Rectal smooth muscle tissue (tissue), 1 donor: ENCODE data around the gene PTPRCAP.
A peak's percentile ranks its signal among the peaks of the same experiment; 100 is the strongest.
"Not testable (repeated sequence)": the region's sequence is repeated elsewhere in the genome, so short reads cannot be mapped to it uniquely, and the experiment has no call there.

Experiments used
- H3K27ac ChIP-seq: one replicate; pipeline ENCODE4 v1.7.0; 2013; ENCODE audit warnings: low read depth, low read length, inconsistent platforms
- H3K27me3 ChIP-seq: one replicate; pipeline ENCODE4 v1.7.0; 2013; ENCODE audit warnings: low read length; ENCODE audit not compliant: control insufficient read depth, insufficient read depth
- H3K36me3 ChIP-seq: one replicate; pipeline ENCODE4 v1.7.0; 2013; ENCODE audit warnings: low read length; ENCODE audit not compliant: control insufficient read depth, insufficient read depth
- H3K4me1 ChIP-seq: one replicate; pipeline ENCODE4 v1.7.0; 2013; ENCODE audit warnings: low read length; ENCODE audit not compliant: control insufficient read depth, insufficient read depth
- H3K4me3 ChIP-seq: one replicate; pipeline ENCODE4 v1.7.0; 2013; ENCODE audit warnings: low read length
- H3K9ac ChIP-seq: one replicate; pipeline ENCODE4 v1.7.0; 2013; ENCODE audit warnings: low read length

PTPRCAP gene

DNA sequence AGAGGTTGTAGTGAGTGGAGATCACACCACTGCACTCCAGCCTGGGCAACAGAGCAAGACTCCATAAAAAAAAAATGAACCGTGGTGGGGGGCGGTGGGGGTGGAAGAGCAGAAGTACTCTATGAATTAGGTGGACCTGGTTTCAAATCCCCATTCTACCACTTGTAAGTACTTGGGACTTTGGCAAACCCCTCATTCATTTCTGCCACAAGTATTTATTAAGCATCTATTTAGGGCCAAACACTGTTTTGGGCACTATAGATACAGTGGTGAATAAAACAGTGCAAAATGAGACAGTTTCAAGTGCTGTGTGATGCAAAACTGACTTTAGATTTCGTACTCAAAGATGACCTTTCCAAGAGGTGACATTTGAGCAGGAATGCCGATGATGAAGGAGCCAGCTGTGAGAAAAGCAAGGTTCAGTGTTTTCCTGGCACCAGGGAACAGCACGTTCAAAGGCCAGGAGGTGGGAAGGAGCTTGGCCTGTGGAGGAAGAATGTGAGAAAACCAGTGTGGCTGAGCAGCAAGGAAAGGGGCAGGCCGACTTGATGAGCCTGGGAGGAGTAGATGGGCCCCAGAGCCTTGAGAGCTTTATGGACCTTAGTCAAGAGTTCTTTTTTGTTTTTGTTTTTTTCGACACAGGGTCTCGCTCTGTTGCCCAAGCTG, 33.0 kb upstream of the PTPRCAP start:
- Histone ChIP-seq H3K4me1 (peaks cover 6% of the 10 kb centered on the region), H3K27ac (no peak overlapping the region), H3K36me3 (no peaks in the 10 kb centered on the region), H3K27me3 (no peaks in the 10 kb centered on the region), H3K9ac (no peak overlapping the region), H3K4me3 (no peak overlapping the region)

- Histone ChIP-seq H3K9ac (peak overlapping the region; percentile 39), H3K27ac (peak overlapping the region; percentile 80), H3K36me3 (no peaks in the 10 kb centered on the region), H3K4me3 (peak overlapping the region; percentile 62), H3K4me1 (peaks cover 6% of the 10 kb centered on the region), H3K27me3 (no peaks in the 10 kb centered on the region)
Measured at GRCh38 chr11:67469508-67469811, 32.0 kb upstream of the PTPRCAP start.

GRCh38 chr11:67468759-67469507, 31.5 kb upstream of the PTPRCAP start, which contains the start of gene TMEM134:
Gene TMEM134 (minus strand): TSS chr11:67469251. CDS start chr11:67469192, 59 bp downstream.
- H3K4me3 ChIP-seq, result peak within 1 kb of the TSS; percentile 82
- peak within 1 kb of the TSS; percentile 84 for H3K27ac ChIP-seq
- H3K9ac ChIP-seq, result peak within 1 kb of the TSS; percentile 61
- peaks cover 8% of the 10 kb centered on the region for H3K4me1 ChIP-seq
- no peaks in the 10 kb centered on the region for H3K27me3 ChIP-seq
- H3K36me3 ChIP-seq, result no peaks in the 10 kb centered on the region

GRCh38 chr11:67468456-67468758, 30.9 kb upstream of the PTPRCAP start:
- H3K9ac ChIP-seq, result peak overlapping the region; percentile 61
- H3K4me3 ChIP-seq, result peak overlapping the region; percentile 82
- no peaks in the 10 kb centered on the region for H3K36me3 ChIP-seq
- peaks cover 9% of the 10 kb centered on the region for H3K4me1 ChIP-seq
- no peaks in the 10 kb centered on the region for H3K27me3 ChIP-seq
- H3K27ac ChIP-seq, result peak overlapping the region; percentile 84

DNA sequence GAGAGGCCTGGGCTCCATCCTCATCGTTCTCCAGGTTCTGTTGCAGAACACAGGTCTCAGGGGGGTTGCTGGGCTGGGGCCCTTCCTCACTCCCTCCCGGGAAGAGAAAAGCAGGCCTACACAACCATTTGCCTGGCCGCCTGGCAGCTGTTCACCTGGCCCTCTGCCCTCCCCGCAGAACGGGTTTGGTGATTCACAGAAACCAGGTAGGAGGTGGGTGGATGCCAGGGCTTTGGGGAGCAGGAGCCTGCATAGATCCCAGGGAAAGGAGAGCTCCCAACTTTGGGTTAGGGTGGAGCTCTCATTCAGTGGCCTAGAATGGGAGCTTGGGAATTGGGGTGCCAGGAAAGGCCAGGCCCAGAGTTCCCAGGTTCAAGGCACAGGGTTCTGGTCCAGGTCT, 30.6 kb upstream of the PTPRCAP start:
- Histone ChIP-seq H3K4me1 (peaks cover 9% of the 10 kb centered on the region), H3K27me3 (no peaks in the 10 kb centered on the region), H3K36me3 (no peaks in the 10 kb centered on the region), H3K4me3 (peak overlapping the region; percentile 82), H3K27ac (peak overlapping the region; percentile 84), H3K9ac (no peak overlapping the region)

- Histone ChIP-seq H3K4me1 (peaks cover 9% of the 10 kb centered on the region), H3K9ac (no peak overlapping the region), H3K27me3 (no peaks in the 10 kb centered on the region), H3K4me3 (no peak overlapping the region), H3K27ac (no peak overlapping the region), H3K36me3 (no peaks in the 10 kb centered on the region)
Measured at GRCh38 chr11:67466962-67467771, 29.7 kb upstream of the PTPRCAP start.

DNA sequence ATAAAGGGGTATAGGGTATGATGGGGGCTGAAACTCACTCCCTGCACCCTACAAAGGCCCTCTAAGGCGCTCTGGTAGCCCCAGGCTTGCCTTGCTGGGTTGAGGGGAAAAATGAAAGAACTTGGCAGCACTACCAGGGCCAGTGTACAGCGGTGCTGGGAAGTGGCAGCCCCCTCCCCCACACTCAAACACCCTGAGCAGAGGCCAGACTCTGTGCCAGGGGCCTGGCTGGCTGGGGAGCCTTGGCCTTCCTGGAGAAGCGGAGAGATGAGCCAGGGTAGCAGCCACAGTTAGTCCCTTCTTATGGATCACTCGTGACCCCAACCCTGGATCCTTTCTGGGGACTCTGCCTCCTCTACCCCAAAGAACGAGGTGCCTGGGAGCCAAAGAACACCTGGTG, 28.9 kb upstream of the PTPRCAP start:
- no peak overlapping the region for H3K9ac ChIP-seq
- H3K27ac ChIP-seq, result no peak overlapping the region
- no peak overlapping the region for H3K4me3 ChIP-seq
- H3K27me3 ChIP-seq, result no peaks in the 10 kb centered on the region
- H3K36me3 ChIP-seq, result no peaks in the 10 kb centered on the region
- H3K4me1 ChIP-seq, result peaks cover 9% of the 10 kb centered on the region

GRCh38 chr11:67465530-67465929, 28.0 kb upstream of the PTPRCAP start:
- not testable (repeated sequence) for H3K36me3 ChIP-seq, H3K27ac ChIP-seq, H3K4me1 ChIP-seq, H3K27me3 ChIP-seq, H3K9ac ChIP-seq
- peak overlapping the region; percentile 75 for H3K4me3 ChIP-seq

DNA sequence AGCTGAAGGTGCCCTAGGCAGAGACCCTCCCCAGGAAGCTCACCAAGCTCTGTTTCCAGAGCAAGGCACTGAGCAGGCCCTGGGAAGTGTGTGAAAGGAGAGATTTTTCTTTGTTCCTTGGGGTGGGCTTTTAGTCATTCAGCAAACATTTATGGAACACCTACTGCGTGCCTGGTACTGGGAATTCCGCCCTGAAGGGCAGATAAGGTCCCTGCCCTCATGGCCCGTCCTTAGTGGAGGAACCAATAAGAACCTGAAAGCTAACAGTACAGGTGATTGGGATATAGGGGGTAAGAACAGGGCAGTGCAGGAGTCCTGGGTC, 27.7 kb upstream of the PTPRCAP start:
- H3K9ac ChIP-seq, result peak overlapping the region; percentile 81
- H3K27me3 ChIP-seq, result no peaks in the 10 kb centered on the region
- H3K4me3 ChIP-seq, result peak overlapping the region; percentile 75
- peaks cover 9% of the 10 kb centered on the region for H3K4me1 ChIP-seq
- H3K27ac ChIP-seq, result peak overlapping the region; percentile 91
- H3K36me3 ChIP-seq, result no peaks in the 10 kb centered on the region

DNA sequence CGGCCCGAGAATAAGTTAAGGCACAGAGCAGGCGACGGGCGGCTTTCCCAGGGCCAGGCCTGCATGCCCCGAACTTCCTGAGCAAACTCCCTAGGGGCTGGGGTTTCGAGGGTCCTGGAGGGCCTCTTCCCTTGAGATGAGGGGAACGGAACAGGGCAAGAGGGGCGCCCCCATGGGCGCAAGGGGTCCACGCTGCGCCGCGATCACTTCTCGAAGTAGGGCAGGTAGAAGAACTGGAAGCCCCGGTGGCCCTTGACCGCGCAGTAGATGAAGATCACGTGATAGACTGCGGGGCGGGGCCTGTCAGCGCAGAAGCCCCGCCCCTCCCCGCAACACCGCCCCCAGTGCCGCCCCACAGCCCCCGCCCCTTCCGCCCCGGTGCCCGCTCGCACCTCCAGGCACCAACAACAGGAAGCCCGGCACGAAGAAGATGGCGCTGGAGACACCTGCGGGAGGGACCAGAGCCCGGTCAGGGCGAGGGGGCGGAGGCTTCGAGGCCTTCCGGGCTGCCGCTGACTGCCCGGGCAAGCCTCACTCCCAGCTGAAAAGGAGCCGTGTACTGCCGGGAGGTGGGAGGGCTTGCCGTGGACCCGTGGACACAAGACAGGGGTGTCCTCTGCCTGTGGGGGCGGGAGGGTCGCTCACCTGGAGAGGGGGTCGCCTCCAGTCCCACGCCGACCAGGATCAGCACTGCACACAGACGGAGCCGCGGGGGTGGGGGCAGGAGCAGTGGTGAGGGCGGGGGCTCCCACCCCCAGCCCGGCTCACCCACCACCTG, 27.1 kb upstream of the PTPRCAP start:
- peak overlapping the region; percentile 81 for H3K9ac ChIP-seq
- peaks cover 9% of the 10 kb centered on the region for H3K4me1 ChIP-seq
- peak overlapping the region; percentile 75 for H3K4me3 ChIP-seq
- peak overlapping the region; percentile 91 for H3K27ac ChIP-seq
- H3K36me3 ChIP-seq, result no peaks in the 10 kb centered on the region
- H3K27me3 ChIP-seq, result no peaks in the 10 kb centered on the region

DNA sequence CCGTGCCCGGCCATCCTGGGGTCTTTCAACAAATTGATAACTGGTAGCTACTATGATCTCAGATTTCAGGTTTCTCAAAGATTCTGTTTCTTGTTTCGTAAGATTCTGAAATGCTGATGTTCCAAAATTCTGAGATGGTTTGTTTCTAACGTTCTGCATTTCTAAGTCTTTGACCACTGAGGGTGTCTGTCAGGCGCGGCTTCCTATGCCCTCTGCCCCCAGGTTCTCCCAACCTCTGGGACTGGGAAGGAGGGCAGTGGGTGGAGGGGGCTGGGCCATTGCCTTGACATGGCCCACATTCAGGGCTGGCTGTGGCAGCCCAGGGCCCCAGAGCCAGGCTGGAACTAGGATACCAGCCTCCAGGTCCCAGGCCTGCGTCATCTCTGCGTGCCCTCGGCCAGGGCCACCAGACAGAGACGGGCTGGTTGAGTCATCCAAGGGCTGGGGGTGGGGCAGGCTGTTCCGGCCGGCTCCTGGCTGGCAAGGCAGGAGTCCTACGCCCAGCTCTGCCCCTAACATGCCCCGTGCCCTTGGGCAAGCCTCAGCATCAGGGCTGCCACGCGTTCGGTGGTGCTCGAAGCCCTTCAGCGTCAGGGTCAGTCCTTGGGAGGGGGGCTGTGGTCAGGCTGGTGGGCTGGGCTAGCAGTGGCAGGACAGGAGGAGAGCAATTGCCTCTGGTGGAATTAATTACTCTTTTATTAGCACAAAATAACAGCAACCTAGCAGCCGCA, 26.4 kb upstream of the PTPRCAP start:
- Histone ChIP-seq H3K27ac (peak overlapping the region; percentile 91), H3K9ac (no peak overlapping the region), H3K4me1 (peaks cover 9% of the 10 kb centered on the region), H3K36me3 (no peaks in the 10 kb centered on the region), H3K4me3 (peak overlapping the region; percentile 46), H3K27me3 (no peaks in the 10 kb centered on the region)

DNA sequence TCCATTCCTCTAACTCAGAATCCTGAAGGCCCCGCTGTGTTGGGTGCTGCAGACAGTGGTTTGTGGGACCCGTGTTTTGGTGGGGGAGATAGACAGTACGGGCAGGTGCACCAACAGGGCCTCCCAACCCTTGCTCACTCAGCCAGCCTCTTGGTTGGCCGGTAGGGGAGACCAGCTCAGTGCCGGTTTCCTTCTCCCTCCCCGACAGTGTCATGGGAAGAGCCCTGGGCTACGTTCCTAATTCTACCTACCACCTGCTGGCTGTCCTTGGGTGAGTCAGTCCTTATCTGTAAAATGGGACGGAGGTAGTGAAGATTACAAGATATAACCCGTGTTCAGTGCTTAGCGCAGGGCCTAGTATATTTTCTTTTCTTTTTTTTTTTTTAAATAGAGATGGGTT, 25.7 kb upstream of the PTPRCAP start:
- no peak overlapping the region for H3K9ac ChIP-seq
- no peaks in the 10 kb centered on the region for H3K36me3 ChIP-seq
- no peak overlapping the region for H3K4me3 ChIP-seq
- no peak overlapping the region for H3K27ac ChIP-seq
- H3K4me1 ChIP-seq, result peaks cover 6% of the 10 kb centered on the region
- no peaks in the 10 kb centered on the region for H3K27me3 ChIP-seq
